SK-N-SH (cell line): ENCODE measurements around the gene RCAN1.
A peak's percentile ranks its signal among the peaks of the same experiment; 100 is the strongest.

ENCODE experiments used
- CHD2 ChIP-seq: fragments of 150-350 bp; IDR thresholded peaks from 2 replicates; pipeline ENCODE4 v1.6.1; 2018; ENCODE audit warnings: low read length; ENCODE audit not compliant: partially characterized antibody
- EP300 ChIP-seq, 2 experiments: IDR thresholded peaks; 2 replicates each; pipeline versions ENCODE4 v1.4.0 to v1.6.1; 2012; ENCODE audit warnings: borderline replicate concordance in 1 of 2, low read depth in 1 of 2, low read length in 1 of 2
- FOXM1 ChIP-seq: IDR thresholded peaks from 2 replicates; pipeline ENCODE4 v1.4.0; 2012; ENCODE audit warnings: low read depth, mild to moderate bottlenecking
- GABPA ChIP-seq: IDR thresholded peaks from 2 replicates; pipeline ENCODE4 v1.4.0; 2012; ENCODE audit warnings: low read depth, mild to moderate bottlenecking
- MXI1 ChIP-seq: IDR thresholded peaks from 2 replicates; pipeline ENCODE4 v1.6.1; 2012; ENCODE audit warnings: mild to moderate bottlenecking, low read depth, low read length, improper control_type of control experiment
- POLR2AphosphoS5 ChIP-seq: IDR thresholded peaks from 2 replicates; pipeline ENCODE4 v1.6.1; 2012; ENCODE audit warnings: low read depth, low read length
- RCOR1 ChIP-seq: fragments of 150-350 bp; IDR thresholded peaks from 2 replicates; pipeline ENCODE4 v1.6.1; 2017; ENCODE audit warnings: antibody characterized with exemption, low read length
- RFX5 ChIP-seq: IDR thresholded peaks from 2 replicates; pipeline ENCODE4 v1.6.1; 2012; ENCODE audit warnings: mild to moderate bottlenecking, improper control_type of control experiment, low read length
- SMC3 ChIP-seq: IDR thresholded peaks from 2 replicates; pipeline ENCODE4 v1.6.1; 2012; ENCODE audit warnings: low read depth, low read length, improper control_type of control experiment
- TAF1 ChIP-seq: IDR thresholded peaks from 2 replicates; pipeline ENCODE4 v1.6.1; 2012; ENCODE audit warnings: low read depth, mild to moderate bottlenecking, low read length, moderate library complexity, borderline replicate concordance
- USF1 ChIP-seq: IDR thresholded peaks from 2 replicates; pipeline ENCODE4 v1.4.0; 2012; ENCODE audit warnings: low read depth, borderline replicate concordance
- ZBTB33 ChIP-seq: IDR thresholded peaks from 2 replicates; pipeline ENCODE4 v1.4.0; 2012; ENCODE audit warnings: low read depth, borderline replicate concordance
- TF ChIP-seq, protein P1 (sequence below): fragments of 200-600 bp; sonication (generic); IDR thresholded peaks from 2 replicates; pipeline ENCODE4 v1.6.1; 2017; ENCODE audit warnings: antibody characterized with exemption, mild to moderate bottlenecking, moderate library complexity
- TF ChIP-seq, protein P2 (sequence below): IDR thresholded peaks from 2 replicates; pipeline ENCODE4; 2012

DNA sequence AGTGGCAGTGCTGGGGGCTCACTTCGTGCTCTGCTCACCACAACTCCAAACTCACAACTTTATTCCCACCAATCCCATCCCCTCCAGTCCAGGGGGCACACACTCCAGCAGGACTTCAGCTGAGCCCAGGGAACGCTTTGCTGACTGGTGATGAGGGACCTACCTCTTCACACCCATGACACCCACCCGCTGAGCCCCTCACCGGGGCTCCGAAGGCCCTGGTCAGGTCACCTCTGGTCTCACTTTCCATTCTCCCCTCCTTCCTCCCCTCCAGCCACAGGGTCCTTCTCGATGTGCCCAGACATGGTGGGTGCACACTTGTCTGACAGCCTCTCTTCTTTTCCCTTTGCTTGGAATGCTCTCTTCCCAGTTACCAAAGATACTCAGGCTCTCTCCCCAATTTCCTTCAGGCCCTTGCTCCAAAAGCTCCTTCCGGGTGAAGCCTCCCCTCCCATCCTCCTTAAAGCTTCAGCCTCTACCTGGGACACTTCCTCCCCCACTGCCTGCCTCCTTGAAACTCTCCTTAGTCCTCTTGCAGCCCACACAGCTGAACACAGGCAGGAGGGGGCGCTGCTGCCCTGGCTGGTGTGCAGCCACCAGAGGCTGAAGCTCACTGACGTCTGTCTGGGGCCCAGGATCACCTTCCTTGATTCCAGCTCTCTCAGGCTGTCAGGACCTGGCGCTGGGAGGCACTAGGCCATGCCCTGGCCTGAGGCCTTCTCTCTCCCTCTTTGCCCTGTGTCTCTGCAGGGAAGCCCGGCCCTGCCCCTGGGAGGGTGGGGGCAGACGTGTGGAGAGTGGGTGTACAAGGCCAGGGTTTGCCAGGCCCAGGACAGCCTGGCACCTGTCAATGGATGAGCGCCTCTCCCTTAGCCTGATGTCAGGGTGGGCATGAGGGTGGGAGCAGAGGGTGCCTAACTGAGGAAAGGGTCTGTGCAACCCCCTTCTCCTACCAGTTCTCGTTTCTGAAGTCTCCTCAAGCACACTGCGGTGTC lies 104.5 kb downstream of the RCAN1 start:
- TF ChIP-seq, protein P1, sequence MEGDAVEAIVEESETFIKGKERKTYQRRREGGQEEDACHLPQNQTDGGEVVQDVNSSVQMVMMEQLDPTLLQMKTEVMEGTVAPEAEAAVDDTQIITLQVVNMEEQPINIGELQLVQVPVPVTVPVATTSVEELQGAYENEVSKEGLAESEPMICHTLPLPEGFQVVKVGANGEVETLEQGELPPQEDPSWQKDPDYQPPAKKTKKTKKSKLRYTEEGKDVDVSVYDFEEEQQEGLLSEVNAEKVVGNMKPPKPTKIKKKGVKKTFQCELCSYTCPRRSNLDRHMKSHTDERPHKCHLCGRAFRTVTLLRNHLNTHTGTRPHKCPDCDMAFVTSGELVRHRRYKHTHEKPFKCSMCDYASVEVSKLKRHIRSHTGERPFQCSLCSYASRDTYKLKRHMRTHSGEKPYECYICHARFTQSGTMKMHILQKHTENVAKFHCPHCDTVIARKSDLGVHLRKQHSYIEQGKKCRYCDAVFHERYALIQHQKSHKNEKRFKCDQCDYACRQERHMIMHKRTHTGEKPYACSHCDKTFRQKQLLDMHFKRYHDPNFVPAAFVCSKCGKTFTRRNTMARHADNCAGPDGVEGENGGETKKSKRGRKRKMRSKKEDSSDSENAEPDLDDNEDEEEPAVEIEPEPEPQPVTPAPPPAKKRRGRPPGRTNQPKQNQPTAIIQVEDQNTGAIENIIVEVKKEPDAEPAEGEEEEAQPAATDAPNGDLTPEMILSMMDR = peak; percentile 79
- TF ChIP-seq EP300 (IDR thresholded peaks at IDR 0.05; ENCODE audit: borderline replicate concordance in 1 of 2, low read depth in 1 of 2, low read length in 1 of 2) (no peak), CHD2 (no peak), MXI1 (no peak), ZBTB33 (no peak), USF1 (no peak), TAF1 (no peak), GABPA (no peak), RCOR1 (no peak), SMC3 (peak; percentile 92), RFX5 (no peak), FOXM1 (no peak), POLR2AphosphoS5 (no peak)
- TF ChIP-seq, protein P2, sequence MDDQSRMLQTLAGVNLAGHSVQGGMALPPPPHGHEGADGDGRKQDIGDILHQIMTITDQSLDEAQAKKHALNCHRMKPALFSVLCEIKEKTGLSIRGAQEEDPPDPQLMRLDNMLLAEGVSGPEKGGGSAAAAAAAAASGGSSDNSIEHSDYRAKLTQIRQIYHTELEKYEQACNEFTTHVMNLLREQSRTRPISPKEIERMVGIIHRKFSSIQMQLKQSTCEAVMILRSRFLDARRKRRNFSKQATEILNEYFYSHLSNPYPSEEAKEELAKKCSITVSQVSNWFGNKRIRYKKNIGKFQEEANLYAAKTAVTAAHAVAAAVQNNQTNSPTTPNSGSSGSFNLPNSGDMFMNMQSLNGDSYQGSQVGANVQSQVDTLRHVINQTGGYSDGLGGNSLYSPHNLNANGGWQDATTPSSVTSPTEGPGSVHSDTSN = no peak
